Activated CD4-positive, alpha-beta memory T cell treated with anti-CD3 and anti-CD28 coated beads, Interleukin-2, amount 10 ng/mL, durations not matched to agents 7 days and 5 days (primary cell): ENCODE measurements around the gene SCARF2. TPM values are rescaled to one million over a fixed set of nuclear protein-coding genes. Genes with fewer than 3 reads are reported as not detected.

Source experiments
- CTCF ChIA-PET: fragments of 350-600 bp; sonication (Branson Sonifier 250); formaldehyde crosslinking; loops from one replicate; lab custom pipeline; 2021; ENCODE audit warnings: antibody characterized with exemption, inconsistent platforms; lab: Charles Lee
- POLR2A ChIA-PET: fragments of 350-600 bp; sonication (Branson Sonifier 250); formaldehyde crosslinking; loops from one replicate; lab custom pipeline; 2021; ENCODE audit warnings: antibody characterized with exemption; lab: Charles Lee
- DNase-seq: peaks from one replicate; pipeline ENCODE4 v3.0.0-alpha.2; 2020
- H3K27ac Mint-ChIP-seq: one replicate; pipeline ENCODE4 v1.8.0; 2021; ENCODE audit warnings: mild to moderate bottlenecking, mixed read lengths
- H3K27me3 Mint-ChIP-seq: one replicate; pipeline ENCODE4 v1.8.0; 2021; ENCODE audit warnings: mixed read lengths
- H3K36me3 Mint-ChIP-seq: one replicate; pipeline ENCODE4 v1.8.0; 2021; ENCODE audit warnings: low read depth, mixed read lengths
- H3K4me1 Mint-ChIP-seq: one replicate; pipeline ENCODE4 v1.8.0; 2021; ENCODE audit warnings: mixed read lengths
- H3K4me3 Mint-ChIP-seq: one replicate; pipeline ENCODE4 v1.8.0; 2021; ENCODE audit warnings: mild to moderate bottlenecking, mixed read lengths
- H3K9me3 Mint-ChIP-seq: one replicate; pipeline ENCODE4 v1.8.0; 2021; ENCODE audit warnings: mixed read lengths
- total RNA-seq, 2 experiments: library from RNA; stranded (reverse); gene quantifications; one replicate each; pipeline ENCODE4 v1.2.3, GENCODE V29; 2021

The SCARF2 gene
- total RNA-seq, 2 experiments from 2014 or later = 1.1 to 1.2 TPM

DNA sequence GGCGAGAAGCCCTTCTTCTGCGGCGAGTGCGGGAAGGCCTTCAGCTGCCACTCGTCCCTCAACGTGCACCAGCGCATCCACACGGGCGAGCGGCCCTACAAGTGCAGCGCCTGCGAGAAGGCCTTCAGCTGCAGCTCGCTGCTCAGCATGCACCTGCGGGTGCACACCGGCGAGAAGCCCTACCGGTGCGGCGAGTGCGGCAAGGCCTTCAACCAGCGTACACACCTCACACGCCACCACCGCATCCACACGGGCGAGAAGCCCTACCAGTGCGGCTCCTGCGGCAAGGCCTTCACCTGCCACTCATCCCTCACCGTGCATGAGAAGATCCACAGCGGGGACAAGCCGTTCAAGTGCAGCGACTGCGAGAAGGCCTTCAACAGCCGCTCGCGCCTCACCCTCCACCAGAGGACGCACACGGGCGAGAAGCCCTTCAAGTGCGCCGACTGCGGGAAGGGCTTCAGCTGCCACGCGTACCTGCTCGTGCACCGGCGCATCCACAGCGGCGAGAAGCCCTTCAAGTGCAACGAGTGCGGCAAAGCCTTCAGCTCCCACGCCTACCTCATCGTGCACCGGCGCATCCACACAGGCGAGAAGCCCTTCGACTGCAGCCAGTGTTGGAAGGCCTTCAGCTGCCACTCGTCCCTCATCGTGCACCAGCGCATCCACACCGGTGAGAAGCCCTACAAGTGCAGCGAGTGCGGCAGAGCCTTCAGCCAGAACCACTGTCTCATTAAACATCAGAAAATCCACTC is 31.5 kb downstream of the SCARF2 start:
- Mint-ChIP-seq H3K27me3 (no peaks in the 10 kb centered on the region), H3K4me3 (no peak overlapping the region), H3K27ac (no peak overlapping the region), H3K4me1 (peaks cover 9% of the 10 kb centered on the region), H3K9me3 (no peaks in the 10 kb centered on the region), H3K36me3 (peaks cover 3% of the 10 kb centered on the region)
- DNase-seq = no peak
- ChIA-PET POLR2A (no interaction called here), CTCF (no interaction called here)

GRCh38 chr22:20405291-20405930 is 32.2 kb downstream of the SCARF2 start:
- H3K27ac Mint-ChIP-seq = no peak overlapping the region
- POLR2A ChIA-PET = no interaction called here
- no peak for DNase-seq
- no peaks in the 10 kb centered on the region for H3K9me3 Mint-ChIP-seq
- H3K36me3 Mint-ChIP-seq = peaks cover 3% of the 10 kb centered on the region
- no peaks in the 10 kb centered on the region for H3K27me3 Mint-ChIP-seq
- CTCF ChIA-PET = no interaction called here
- H3K4me3 Mint-ChIP-seq = no peak overlapping the region
- H3K4me1 Mint-ChIP-seq = peaks cover 9% of the 10 kb centered on the region

DNA sequence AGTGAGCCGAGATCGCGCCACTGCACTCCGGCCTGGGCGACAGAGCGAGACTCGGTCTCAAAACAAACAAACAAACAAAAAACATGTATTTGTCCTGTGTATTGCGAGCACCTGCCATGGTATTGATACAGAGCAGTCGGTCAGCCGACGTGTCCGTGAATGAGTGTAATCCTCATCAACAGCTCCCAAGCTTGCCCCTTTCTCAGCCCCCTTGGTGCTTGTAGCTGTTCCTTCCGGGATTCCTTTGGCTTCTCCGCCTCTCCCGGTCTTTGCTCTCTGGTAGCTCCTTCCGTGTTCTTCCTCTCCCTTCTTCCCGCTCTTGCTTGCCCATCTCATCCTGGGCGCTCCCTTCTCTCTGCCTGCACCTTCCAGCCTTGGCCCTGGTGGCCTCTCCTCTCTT is 32.7 kb downstream of the SCARF2 start:
- Mint-ChIP-seq H3K4me1 (peaks cover 9% of the 10 kb centered on the region), H3K4me3 (no peak overlapping the region), H3K27me3 (no peaks in the 10 kb centered on the region), H3K9me3 (no peaks in the 10 kb centered on the region), H3K36me3 (peaks cover 3% of the 10 kb centered on the region), H3K27ac (no peak overlapping the region)
- POLR2A ChIA-PET = no interaction called here
- DNase-seq = no peak
- CTCF ChIA-PET = no interaction called here

DNA sequence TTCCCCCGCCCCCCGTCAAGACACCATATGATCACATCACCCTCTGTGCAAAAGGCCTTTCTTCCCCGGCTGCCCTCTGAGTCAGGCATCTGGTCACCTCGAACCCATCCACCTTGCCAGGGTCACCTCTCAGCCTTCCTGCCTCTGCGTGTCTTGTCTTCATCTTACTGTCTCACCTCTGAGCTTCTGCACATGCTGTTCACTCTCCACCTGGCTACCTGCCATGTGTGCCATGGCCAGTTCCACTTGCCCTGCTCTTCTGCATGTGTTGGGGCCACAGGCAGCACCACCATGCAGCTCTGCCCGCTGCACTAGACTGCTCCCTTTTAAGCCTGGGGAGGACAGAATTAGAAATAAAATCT is 33.9 kb downstream of the SCARF2 start:
- no peaks in the 10 kb centered on the region for H3K9me3 Mint-ChIP-seq
- H3K4me3 Mint-ChIP-seq = no peak overlapping the region
- H3K27ac Mint-ChIP-seq = no peak overlapping the region
- no peak for DNase-seq
- peaks cover 9% of the 10 kb centered on the region for H3K4me1 Mint-ChIP-seq
- no peaks in the 10 kb centered on the region for H3K27me3 Mint-ChIP-seq
- ChIA-PET POLR2A (no interaction called here), CTCF (interaction anchor here (1.5 kb wide), 1 partner anchor 14 kb away, joined by 6 read pairs; no protein-coding TSS in a partner anchor)
- H3K36me3 Mint-ChIP-seq = peaks cover 3% of the 10 kb centered on the region

GRCh38 chr22:20402960-20403778 is 34.5 kb downstream of the SCARF2 start:
- ChIA-PET CTCF (interaction anchor here (1.5 kb wide), 1 partner anchor 15 kb away, joined by 6 read pairs; no protein-coding TSS in a partner anchor), POLR2A (no interaction called here)
- DNase-seq = no peak

GRCh38 chr22:20401376-20402014 is 36.1 kb downstream of the SCARF2 start:
- ChIA-PET CTCF (no interaction called here), POLR2A (no interaction called here)
- Mint-ChIP-seq H3K4me3 (no peak overlapping the region), H3K9me3 (no peaks in the 10 kb centered on the region), H3K27me3 (no peaks in the 10 kb centered on the region), H3K36me3 (peaks cover 3% of the 10 kb centered on the region), H3K27ac (no peak overlapping the region), H3K4me1 (peaks cover 12% of the 10 kb centered on the region)
- no peak for DNase-seq

More at GRCh38 chr22:20402960-20403778, 34.5 kb downstream of the SCARF2 start:
- peak overlapping the region; percentile 55 for H3K27ac Mint-ChIP-seq
- peaks cover 9% of the 10 kb centered on the region for H3K4me1 Mint-ChIP-seq
- H3K36me3 Mint-ChIP-seq = peaks cover 3% of the 10 kb centered on the region
- no peaks in the 10 kb centered on the region for H3K27me3 Mint-ChIP-seq
- H3K9me3 Mint-ChIP-seq = no peaks in the 10 kb centered on the region
- no peak overlapping the region for H3K4me3 Mint-ChIP-seq

DNA sequence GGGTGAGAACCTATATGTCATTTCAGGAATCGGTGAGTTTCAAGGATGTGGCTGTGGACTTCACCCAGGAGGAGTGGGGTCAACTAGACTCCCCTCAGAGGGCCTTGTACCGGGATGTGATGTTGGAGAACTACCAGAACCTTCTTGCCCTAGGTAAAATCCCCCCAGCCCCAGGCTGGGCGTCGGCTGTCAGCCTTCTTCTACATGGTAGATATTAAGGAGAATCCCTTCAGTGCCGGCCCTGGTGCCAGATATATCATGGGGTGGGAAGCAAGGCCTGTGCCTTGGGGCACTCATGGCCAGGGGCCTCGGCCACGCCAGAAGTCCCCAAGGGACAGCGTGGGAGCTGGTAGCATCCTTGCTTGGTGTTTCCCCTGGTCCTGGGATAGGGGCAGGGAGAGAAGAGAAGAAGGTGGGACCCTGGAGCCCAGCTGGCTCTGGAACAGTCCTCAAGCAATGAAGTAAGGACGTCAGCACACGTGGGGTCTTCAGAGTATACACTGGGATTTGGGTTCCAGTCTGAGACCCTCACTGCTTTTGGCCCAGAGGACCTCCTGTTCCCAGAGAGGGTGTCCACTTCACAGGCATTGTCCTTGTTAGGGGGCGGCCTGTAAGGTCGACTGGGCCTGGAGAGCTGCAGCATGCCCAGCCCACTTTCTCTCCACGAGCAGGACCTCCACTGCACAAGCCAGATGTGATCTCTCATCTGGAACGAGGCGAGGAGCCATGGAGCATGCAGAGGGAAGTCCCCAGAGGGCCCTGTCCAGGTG is 36.8 kb downstream of the SCARF2 start:
- DNase-seq = no peak
- peaks cover 19% of the 10 kb centered on the region for H3K4me1 Mint-ChIP-seq
- H3K9me3 Mint-ChIP-seq = no peaks in the 10 kb centered on the region
- ChIA-PET CTCF (no interaction called here), POLR2A (no interaction called here)
- H3K36me3 Mint-ChIP-seq = peaks cover 3% of the 10 kb centered on the region
- H3K27me3 Mint-ChIP-seq = no peaks in the 10 kb centered on the region
- H3K27ac Mint-ChIP-seq = no peak overlapping the region
- no peak overlapping the region for H3K4me3 Mint-ChIP-seq

- peaks cover 3% of the 10 kb centered on the region for H3K36me3 Mint-ChIP-seq
- no peaks in the 10 kb centered on the region for H3K9me3 Mint-ChIP-seq
- POLR2A ChIA-PET = interaction anchor here (0.5 kb wide), 1 partner anchor 243 kb away, joined by 3 read pairs; no protein-coding TSS in a partner anchor
- H3K27me3 Mint-ChIP-seq = no peaks in the 10 kb centered on the region
- H3K4me1 Mint-ChIP-seq = peaks cover 26% of the 10 kb centered on the region
- no peak for DNase-seq
- H3K4me3 Mint-ChIP-seq = no peak overlapping the region
- H3K27ac Mint-ChIP-seq = no peak overlapping the region
- CTCF ChIA-PET = no interaction called here
These were observed 37.6 kb downstream of the SCARF2 start for GRCh38 chr22:20399866-20400605.

DNA sequence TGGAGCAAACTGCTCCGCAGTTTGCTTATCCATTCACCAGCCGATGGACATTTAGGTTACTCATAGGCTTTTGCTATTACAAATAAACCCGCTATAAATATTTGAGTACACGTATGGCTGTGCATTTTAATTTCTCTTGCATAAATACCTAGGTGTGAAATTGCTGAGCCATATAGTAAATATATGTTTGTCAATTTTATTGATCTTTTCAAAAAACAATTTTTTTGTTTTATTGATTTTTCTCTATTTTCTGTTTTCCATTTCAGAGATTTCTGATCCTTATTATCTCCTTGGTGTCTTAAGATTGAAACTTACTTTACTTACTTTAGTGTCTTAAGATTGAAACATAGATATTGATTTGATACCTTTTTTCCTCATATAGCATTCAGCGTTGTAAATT is 39.2 kb downstream of the SCARF2 start:
- ChIA-PET POLR2A (no interaction called here), CTCF (no interaction called here)
- Mint-ChIP-seq H3K27me3 (no peaks in the 10 kb centered on the region), H3K27ac (no peak overlapping the region), H3K36me3 (peaks cover 3% of the 10 kb centered on the region), H3K4me3 (no peak overlapping the region), H3K9me3 (no peaks in the 10 kb centered on the region), H3K4me1 (peaks cover 32% of the 10 kb centered on the region)
- no peak for DNase-seq

GRCh38 chr22:20397498-20397897 is 40.1 kb downstream of the SCARF2 start:
- ChIA-PET CTCF (no interaction called here), POLR2A (interaction anchor here (1.1 kb wide), 1 partner anchor 92 kb away, joined by 3 read pairs; no protein-coding TSS in a partner anchor)
- H3K9me3 Mint-ChIP-seq = no peaks in the 10 kb centered on the region
- no peak overlapping the region for H3K4me3 Mint-ChIP-seq
- H3K27me3 Mint-ChIP-seq = no peaks in the 10 kb centered on the region
- DNase-seq = no peak
- no peak overlapping the region for H3K27ac Mint-ChIP-seq
- H3K4me1 Mint-ChIP-seq = peaks cover 29% of the 10 kb centered on the region
- H3K36me3 Mint-ChIP-seq = no peaks in the 10 kb centered on the region

DNA sequence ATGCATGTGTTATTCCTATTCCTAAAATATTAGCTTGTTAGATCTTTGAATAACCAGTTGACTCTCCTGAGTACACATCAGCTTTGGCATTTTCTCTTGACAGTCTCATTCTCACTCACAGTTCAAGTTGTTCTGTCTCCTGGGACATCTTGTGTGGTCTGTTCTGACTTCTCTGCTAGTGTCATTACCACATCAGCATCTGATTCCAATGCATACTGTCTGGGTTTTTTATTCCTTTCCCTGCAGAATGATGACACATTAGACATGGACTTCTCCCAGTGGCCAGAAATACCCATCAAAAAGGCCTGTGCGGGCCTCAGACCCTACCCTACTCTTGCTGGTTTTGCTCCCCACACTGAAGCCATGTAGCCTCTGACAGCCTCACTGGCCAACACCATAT is 41.0 kb downstream of the SCARF2 start:
- Mint-ChIP-seq H3K4me3 (no peak overlapping the region), H3K27ac (no peak overlapping the region), H3K36me3 (no peaks in the 10 kb centered on the region), H3K27me3 (no peaks in the 10 kb centered on the region), H3K9me3 (no peaks in the 10 kb centered on the region), H3K4me1 (peaks cover 29% of the 10 kb centered on the region)
- DNase-seq = no peak
- ChIA-PET POLR2A (interaction anchor here (0.8 to 1.1 kb wide), 2 partner anchors 67 to 93 kb away, joined by 3 read pairs; no protein-coding TSS in a partner anchor), CTCF (interaction anchor here (1.6 kb wide), 1 partner anchor 21 kb away, joined by 4 read pairs; no protein-coding TSS in a partner anchor)
